GM06990 (cell line): ENCODE results near the gene COQ2.

Experiments used
- DNase-seq: peaks from one replicate; pipeline ENCODE4 v3.0.0-alpha.2; 2011; ENCODE audit not compliant: insufficient read length; ENCODE audit errors: extremely low read depth
- H3K27me3 ChIP-seq: replicated peaks from 2 replicates; pipeline ENCODE4 v1.6.0; 2011; ENCODE audit warnings: low read length; ENCODE audit not compliant: control insufficient read depth, insufficient read depth
- H3K36me3 ChIP-seq: 2 replicates; pipeline ENCODE4 v1.5.1; 2011; ENCODE audit warnings: low read length; ENCODE audit not compliant: control insufficient read depth, insufficient read depth
- H3K4me3 ChIP-seq: replicated peaks from 2 replicates; pipeline ENCODE4 v1.5.1; 2011; ENCODE audit warnings: low read depth, mild to moderate bottlenecking, control low read depth, low read length
- TF ChIP-seq, protein P1 (sequence below): IDR thresholded peaks from 2 replicates; pipeline ENCODE4 v1.5.1; 2011; ENCODE audit warnings: low read length, control low read depth, mild to moderate bottlenecking, inconsistent platforms; ENCODE audit not compliant: insufficient read depth, poor library complexity, severe bottlenecking

COQ2 gene

GRCh38 chr4:83315341-83315870 is 30.8 kb upstream of the COQ2 start:
- H3K27me3 ChIP-seq = no peaks in the 10 kb centered on the region
- TF ChIP-seq, protein P1, sequence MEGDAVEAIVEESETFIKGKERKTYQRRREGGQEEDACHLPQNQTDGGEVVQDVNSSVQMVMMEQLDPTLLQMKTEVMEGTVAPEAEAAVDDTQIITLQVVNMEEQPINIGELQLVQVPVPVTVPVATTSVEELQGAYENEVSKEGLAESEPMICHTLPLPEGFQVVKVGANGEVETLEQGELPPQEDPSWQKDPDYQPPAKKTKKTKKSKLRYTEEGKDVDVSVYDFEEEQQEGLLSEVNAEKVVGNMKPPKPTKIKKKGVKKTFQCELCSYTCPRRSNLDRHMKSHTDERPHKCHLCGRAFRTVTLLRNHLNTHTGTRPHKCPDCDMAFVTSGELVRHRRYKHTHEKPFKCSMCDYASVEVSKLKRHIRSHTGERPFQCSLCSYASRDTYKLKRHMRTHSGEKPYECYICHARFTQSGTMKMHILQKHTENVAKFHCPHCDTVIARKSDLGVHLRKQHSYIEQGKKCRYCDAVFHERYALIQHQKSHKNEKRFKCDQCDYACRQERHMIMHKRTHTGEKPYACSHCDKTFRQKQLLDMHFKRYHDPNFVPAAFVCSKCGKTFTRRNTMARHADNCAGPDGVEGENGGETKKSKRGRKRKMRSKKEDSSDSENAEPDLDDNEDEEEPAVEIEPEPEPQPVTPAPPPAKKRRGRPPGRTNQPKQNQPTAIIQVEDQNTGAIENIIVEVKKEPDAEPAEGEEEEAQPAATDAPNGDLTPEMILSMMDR = no peak

DNA sequence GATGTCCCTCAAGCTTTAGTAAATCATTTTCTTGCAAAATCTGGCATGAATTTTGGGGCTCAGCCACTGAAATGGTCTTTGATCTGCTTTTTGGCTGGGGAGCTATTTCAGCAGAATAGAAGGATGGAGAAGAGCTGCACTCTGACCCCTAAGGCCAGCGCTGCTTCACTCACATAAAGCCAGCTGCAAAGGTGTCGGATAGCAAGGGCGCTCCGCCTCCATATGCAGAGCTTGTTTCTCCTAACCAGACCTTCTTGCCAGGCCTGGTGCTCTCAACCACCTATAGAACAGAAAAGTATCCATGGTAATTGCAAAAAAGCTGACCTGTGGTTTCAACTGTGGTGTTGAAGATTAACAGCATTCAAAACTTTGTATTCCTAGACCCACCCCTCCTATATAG is 24.1 kb upstream of the COQ2 start:
- DNase-seq = no peak
- Histone ChIP-seq H3K4me3 (no peak overlapping the region), H3K36me3 (no peaks in the 10 kb centered on the region), H3K27me3 (no peaks in the 10 kb centered on the region)
- TF ChIP-seq, protein P1 = no peak

More at GRCh38 chr4:83315341-83315870, 30.8 kb upstream of the COQ2 start:
- H3K4me3 ChIP-seq = no peak overlapping the region
- DNase-seq = no peak
- H3K36me3 ChIP-seq = no peaks in the 10 kb centered on the region

- Histone ChIP-seq H3K4me3 (no peak overlapping the region), H3K36me3 (no peaks in the 10 kb centered on the region), H3K27me3 (no peaks in the 10 kb centered on the region)
- TF ChIP-seq, protein P1 = no peak
- no peak for DNase-seq
Measured at GRCh38 chr4:83307920-83308319, 23.3 kb upstream of the COQ2 start.

DNA sequence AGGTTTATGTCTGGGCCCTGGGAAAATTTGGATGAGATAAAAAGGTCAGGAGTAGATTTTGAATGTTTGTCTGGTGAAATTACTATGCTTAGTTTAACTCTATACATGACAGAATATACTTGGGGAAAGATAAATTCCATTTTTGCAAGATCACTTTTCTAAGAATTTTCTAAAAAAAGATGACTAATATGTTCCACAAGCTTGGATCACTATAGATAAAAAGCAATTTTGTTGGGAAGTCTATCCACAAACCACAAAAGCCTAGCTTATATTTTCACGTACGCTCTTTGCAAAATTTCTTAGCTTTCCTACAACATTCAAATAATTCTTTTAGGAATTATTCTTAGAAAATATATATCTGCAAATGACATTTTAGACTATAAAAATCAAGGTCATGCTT is 20.6 kb upstream of the COQ2 start:
- Histone ChIP-seq H3K27me3 (no peaks in the 10 kb centered on the region), H3K36me3 (no peaks in the 10 kb centered on the region), H3K4me3 (no peak overlapping the region)
- TF ChIP-seq, protein P1 = no peak
- DNase-seq = no peak

DNA sequence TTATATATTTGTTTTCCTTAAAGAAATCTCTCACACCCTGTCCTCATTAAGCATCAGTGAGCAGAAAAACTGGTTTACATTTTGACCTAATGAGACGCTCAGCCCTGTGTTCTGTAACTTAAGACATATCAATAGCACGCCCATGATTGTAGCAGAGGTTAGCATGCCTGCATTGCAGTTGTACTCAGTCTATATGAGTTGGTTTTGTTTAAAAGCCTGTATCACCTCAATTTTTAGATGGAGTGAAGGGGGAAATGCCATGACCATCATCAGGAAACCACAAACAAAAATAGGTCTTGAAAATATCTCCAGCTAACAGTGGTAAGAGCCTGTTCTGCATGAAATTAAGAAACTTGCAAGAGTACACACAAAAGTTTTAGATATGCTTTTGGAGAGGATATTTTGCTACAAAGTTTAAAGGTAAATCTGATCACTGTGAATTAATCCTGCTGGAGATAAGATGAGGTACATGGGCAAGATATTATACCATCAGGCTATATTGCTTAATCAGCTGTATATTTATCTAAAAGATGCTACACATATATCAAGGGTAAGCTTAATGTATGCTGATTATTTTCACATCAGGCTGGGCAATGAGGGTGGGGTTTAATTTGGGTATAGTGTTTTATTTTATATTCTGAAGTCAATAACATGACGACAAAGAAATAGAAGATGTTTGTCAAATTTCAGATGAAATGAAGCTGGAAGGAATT is 13.1 kb upstream of the COQ2 start:
- Histone ChIP-seq H3K4me3 (no peak overlapping the region), H3K36me3 (no peaks in the 10 kb centered on the region), H3K27me3 (no peaks in the 10 kb centered on the region)
- DNase-seq = no peak
- TF ChIP-seq, protein P1 = no peak
